GM20000 (cell line): ENCODE results near the gene PTPRM.

Experiments used
- DNase-seq: peaks from one replicate; pipeline ENCODE4 v3.0.0; 2012; ENCODE audit warnings: low spot score
- CTCF ChIP-seq: IDR thresholded peaks from 2 replicates; pipeline ENCODE4 v1.5.1; 2012; ENCODE audit warnings: mild to moderate bottlenecking, control low read depth; ENCODE audit errors: extremely low read depth, missing control alignments

PTPRM gene

GRCh38 chr18:7676253-7676873 lies 109.2 kb downstream of the PTPRM start:
- no peak for DNase-seq
- TF ChIP-seq CTCF: no peak

DNA sequence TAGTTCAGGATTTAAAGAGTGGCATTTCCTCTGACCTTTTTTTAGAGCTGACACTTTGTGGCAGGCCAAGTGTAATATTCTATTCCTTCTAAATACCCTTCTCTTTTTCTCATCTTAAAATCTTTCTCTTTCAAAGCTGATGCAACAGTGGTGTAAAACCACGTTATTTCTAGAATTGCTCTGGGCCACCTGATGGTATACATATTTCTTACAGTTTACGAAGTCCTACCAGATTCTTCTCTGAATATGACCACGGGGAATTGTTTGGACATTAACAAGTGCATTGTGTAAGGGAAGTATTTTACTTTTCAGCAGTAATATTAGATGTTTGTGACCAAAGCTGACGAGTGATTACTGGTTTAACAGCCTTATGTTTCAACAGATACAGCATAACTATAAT lies 109.9 kb downstream of the PTPRM start:
- TF ChIP-seq CTCF: no peak
- no peak for DNase-seq

DNA sequence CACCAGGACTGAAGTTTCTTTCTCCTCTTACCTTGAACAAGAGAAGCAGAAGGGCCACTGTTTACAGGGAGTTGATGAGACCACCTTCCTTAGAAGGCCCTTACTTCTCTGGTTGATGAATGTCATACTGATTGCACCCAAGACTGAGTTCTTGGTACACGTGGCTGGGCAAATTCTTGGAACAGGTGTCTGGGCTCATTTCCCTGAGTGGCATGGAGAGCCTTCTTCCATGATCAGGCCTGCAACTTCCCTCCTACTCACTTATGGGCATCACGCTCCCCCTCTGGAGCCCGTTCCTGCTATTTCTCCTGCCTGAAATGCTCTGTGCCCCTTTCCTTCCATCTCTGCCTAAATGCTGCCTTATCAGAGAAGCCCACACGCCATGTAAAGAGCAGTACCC lies 110.3 kb downstream of the PTPRM start:
- DNase-seq: no peak
- TF ChIP-seq CTCF: no peak

- no peak for DNase-seq
- TF ChIP-seq CTCF: no peak
Measured at GRCh38 chr18:7678389-7678788, 111.3 kb downstream of the PTPRM start.

DNA sequence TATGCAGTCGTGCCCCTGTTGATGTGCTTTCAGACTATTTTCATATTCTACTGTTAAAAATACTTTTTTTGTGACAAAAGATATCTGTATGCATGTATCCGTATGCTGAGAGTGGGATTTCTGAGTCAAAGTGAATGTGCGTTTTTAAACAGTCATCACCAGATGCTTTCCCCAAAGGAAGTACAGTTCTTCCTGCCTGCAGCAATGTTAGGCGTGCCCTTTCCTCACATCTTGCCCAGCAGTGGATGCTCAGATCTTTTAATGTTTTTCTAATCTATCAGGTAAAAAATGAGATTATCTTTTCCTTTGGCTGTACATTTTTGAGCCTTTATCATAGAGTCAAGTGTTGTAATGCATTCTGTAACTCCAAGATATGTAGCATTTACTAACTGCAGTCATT lies 111.7 kb downstream of the PTPRM start:
- no peak for TF ChIP-seq CTCF
- DNase-seq: no peak

- no peak for DNase-seq
- no peak for TF ChIP-seq CTCF
Measured at GRCh38 chr18:7681298-7681697, 114.2 kb downstream of the PTPRM start.

DNA sequence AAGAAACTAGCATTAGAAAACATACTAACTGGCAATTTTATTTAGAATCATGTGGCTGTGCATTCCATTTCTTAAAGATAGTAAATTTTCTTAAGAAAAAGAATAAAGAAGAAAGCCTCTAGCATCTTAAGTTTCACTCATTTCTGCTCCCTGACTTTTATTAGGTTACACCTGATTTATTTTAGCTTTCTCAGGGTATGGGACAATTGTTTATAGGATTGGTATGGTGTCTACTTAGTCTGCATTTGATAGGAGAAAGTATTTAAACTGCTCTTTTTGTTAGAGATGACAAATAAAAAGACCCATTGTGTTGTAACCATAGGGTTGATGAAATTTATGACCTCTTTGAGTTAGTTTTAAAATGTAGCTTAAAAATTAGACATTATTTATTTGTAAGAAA lies 115.2 kb downstream of the PTPRM start:
- DNase-seq: no peak
- no peak for TF ChIP-seq CTCF
